ENCODE results near the gene KMT2E. TPM values are rescaled to one million over a fixed set of nuclear protein-coding genes. Genes with fewer than 3 reads are reported as not detected.
A peak's percentile ranks its signal among the peaks of the same experiment; 100 is the strongest.

The KMT2E gene
- total RNA-seq, 1 donor from 2014 or later = 62.5 TPM

GRCh38 chr7:105139381-105139780 lies 125.4 kb downstream of the KMT2E start:
- H3K79me2 ChIP-seq (ENCODE audit: insufficient read depth, low read length) = peaks cover 7% of the 10 kb centered on the region
- H3K9ac ChIP-seq (ENCODE audit: low read length) = no peak overlapping the region
- H3K36me3 ChIP-seq (ENCODE audit: insufficient read depth, low read length) = peaks cover 7% of the 10 kb centered on the region
- H3K4me2 ChIP-seq (ENCODE audit: low read length) = no peak overlapping the region
- no peaks in the 10 kb centered on the region for H3K9me3 Mint-ChIP-seq (ENCODE audit: unreplicated experiment)
- no peaks in the 10 kb centered on the region for H3K27me3 ChIP-seq (ENCODE audit: insufficient read depth, low read length)
- H3K4me1 ChIP-seq (ENCODE audit: insufficient read depth, low read length) = no peaks in the 10 kb centered on the region
- H3K4me1 Mint-ChIP-seq (ENCODE audit: low read depth, unreplicated experiment) = peaks cover 4% of the 10 kb centered on the region
- no peak overlapping the region for H2AFZ ChIP-seq (ENCODE audit: low read depth, low read length)
- peaks cover 21% of the 10 kb centered on the region for H3K36me3 Mint-ChIP-seq (ENCODE audit: low read depth, unreplicated experiment)
- H3K27me3 Mint-ChIP-seq (ENCODE audit: low read depth, unreplicated experiment) = no peaks in the 10 kb centered on the region
- DNase-seq (ENCODE audit: low read depth) = no peak
- H3K27ac Mint-ChIP-seq (ENCODE audit: unreplicated experiment) = no peak overlapping the region
- no peak overlapping the region for H3K4me3 ChIP-seq (ENCODE audit: insufficient read depth, low read depth, low read length)
- no peaks in the 10 kb centered on the region for H3K9me3 ChIP-seq (ENCODE audit: insufficient read depth, low read depth, low read length)
- no peak for TF ChIP-seq CTCF (IDR thresholded peaks at IDR 0.05; ENCODE audit: insufficient read depth, low read depth, low read length)
- no peak for TF ChIP-seq EZH2 (IDR thresholded peaks at IDR 0.05; ENCODE audit: insufficient read depth, low read length)
- H4K20me1 ChIP-seq (ENCODE audit: insufficient read depth, low read length) = peaks cover 54% of the 10 kb centered on the region
- FAIRE-seq = no peak
- no peak overlapping the region for H3K4me3 Mint-ChIP-seq (ENCODE audit: unreplicated experiment)
- no peak overlapping the region for H3K27ac ChIP-seq (ENCODE audit: low read depth, low read length)

- no peak for FAIRE-seq
- H3K4me3 ChIP-seq (ENCODE audit: insufficient read depth, low read depth, low read length) = no peak overlapping the region
- Mint-ChIP-seq H3K27me3 (ENCODE audit: low read depth, unreplicated experiment) (no peaks in the 10 kb centered on the region), H3K4me3 (ENCODE audit: unreplicated experiment) (no peak overlapping the region), H3K9me3 (ENCODE audit: unreplicated experiment) (no peaks in the 10 kb centered on the region), H3K4me1 (ENCODE audit: low read depth, unreplicated experiment) (peaks cover 2% of the 10 kb centered on the region), H3K36me3 (ENCODE audit: low read depth, unreplicated experiment) (peaks cover 23% of the 10 kb centered on the region), H3K27ac (ENCODE audit: unreplicated experiment) (no peak overlapping the region)
- no peaks in the 10 kb centered on the region for H3K9me3 ChIP-seq (ENCODE audit: insufficient read depth, low read depth, low read length)
- no peak overlapping the region for H3K27ac ChIP-seq (ENCODE audit: low read depth, low read length)
- peaks cover 38% of the 10 kb centered on the region for H4K20me1 ChIP-seq (ENCODE audit: insufficient read depth, low read length)
- peak; percentile 67 for DNase-seq (ENCODE audit: low read depth)
- H3K4me1 ChIP-seq (ENCODE audit: insufficient read depth, low read length) = no peaks in the 10 kb centered on the region
- no peaks in the 10 kb centered on the region for H3K79me2 ChIP-seq (ENCODE audit: insufficient read depth, low read length)
- H3K9ac ChIP-seq (ENCODE audit: low read length) = no peak overlapping the region
- H3K27me3 ChIP-seq (ENCODE audit: insufficient read depth, low read length) = no peaks in the 10 kb centered on the region
- TF ChIP-seq EZH2 (IDR thresholded peaks at IDR 0.05; ENCODE audit: insufficient read depth, low read length) = no peak
- TF ChIP-seq CTCF (IDR thresholded peaks at IDR 0.05; ENCODE audit: insufficient read depth, low read depth, low read length) = peak; percentile 36
- peaks cover 7% of the 10 kb centered on the region for H3K36me3 ChIP-seq (ENCODE audit: insufficient read depth, low read length)
- H2AFZ ChIP-seq (ENCODE audit: low read depth, low read length) = no peak overlapping the region
- no peak overlapping the region for H3K4me2 ChIP-seq (ENCODE audit: low read length)
Observed at GRCh38 chr7:105141068-105141467, 127.1 kb downstream of the KMT2E start.

- H3K9me3 ChIP-seq (ENCODE audit: insufficient read depth, low read depth, low read length) = no peaks in the 10 kb centered on the region
- TF ChIP-seq CTCF (IDR thresholded peaks at IDR 0.05; ENCODE audit: insufficient read depth, low read depth, low read length) (no peak), EZH2 (IDR thresholded peaks at IDR 0.05; ENCODE audit: insufficient read depth, low read length) (no peak)
- H3K27me3 ChIP-seq (ENCODE audit: insufficient read depth, low read length) = no peaks in the 10 kb centered on the region
- no peaks in the 10 kb centered on the region for H3K27me3 Mint-ChIP-seq (ENCODE audit: low read depth, unreplicated experiment)
- FAIRE-seq (no peak), DNase-seq (ENCODE audit: low read depth) (peak; percentile 47)
- H3K4me1 Mint-ChIP-seq (ENCODE audit: low read depth, unreplicated experiment) = peaks cover 10% of the 10 kb centered on the region
- H3K4me3 Mint-ChIP-seq (ENCODE audit: unreplicated experiment) = no peak overlapping the region
- H3K9me3 Mint-ChIP-seq (ENCODE audit: unreplicated experiment) = no peaks in the 10 kb centered on the region
- no peak overlapping the region for H3K4me3 ChIP-seq (ENCODE audit: insufficient read depth, low read depth, low read length)
- no peak overlapping the region for H2AFZ ChIP-seq (ENCODE audit: low read depth, low read length)
- no peaks in the 10 kb centered on the region for H4K20me1 ChIP-seq (ENCODE audit: insufficient read depth, low read length)
- H3K4me1 ChIP-seq (ENCODE audit: insufficient read depth, low read length) = peaks cover 7% of the 10 kb centered on the region
- H3K36me3 ChIP-seq (ENCODE audit: insufficient read depth, low read length) = peaks cover 4% of the 10 kb centered on the region
- H3K79me2 ChIP-seq (ENCODE audit: insufficient read depth, low read length) = no peaks in the 10 kb centered on the region
- H3K36me3 Mint-ChIP-seq (ENCODE audit: low read depth, unreplicated experiment) = peaks cover 5% of the 10 kb centered on the region
- H3K27ac ChIP-seq (ENCODE audit: low read depth, low read length) = no peak overlapping the region
- no peak overlapping the region for H3K4me2 ChIP-seq (ENCODE audit: low read length)
- no peak overlapping the region for H3K9ac ChIP-seq (ENCODE audit: low read length)
- no peak overlapping the region for H3K27ac Mint-ChIP-seq (ENCODE audit: unreplicated experiment)
Observed at GRCh38 chr7:105149827-105150226, 135.8 kb downstream of the KMT2E start.
